ENCODE results near the gene CDIP1. TPM values are rescaled to one million over a fixed set of nuclear protein-coding genes. Genes with fewer than 3 reads are reported as not detected.
A peak's percentile ranks its signal among the peaks of the same experiment; 100 is the strongest.

Gene CDIP1
- total RNA-seq, 2 donors from 2014 or later: 21.1 to 30.6 TPM

- Histone ChIP-seq H3K36me3 (no peaks in the 10 kb centered on the region), H3K27me3 (replicated peaks; ENCODE audit: insufficient read depth) (no peaks in the 10 kb centered on the region), H3K4me1 (replicated peaks) (no peaks in the 10 kb centered on the region), H3K9me3 (no peaks in the 10 kb centered on the region), H3K4me3 (no peak overlapping the region), H3K27ac (no peak overlapping the region)
- 97% methylated on average over 8 of the region's 8 CpGs for WGBS
- intact Hi-C loops (cut with DNase I): no loop called here
- DNase-seq (ENCODE audit: low spot score): no peak
- TF ChIP-seq CTCF (IDR thresholded peaks at IDR 0.05) (no peak), POLR2AphosphoS5 (IDR thresholded peaks at IDR 0.05) (no peak), POLR2A (IDR thresholded peaks at IDR 0.05) (no peak)
Observed at GRCh38 chr16:4531811-4532210, 6.8 kb downstream of the CDIP1 start.

- Histone ChIP-seq H3K4me1 (replicated peaks) (no peaks in the 10 kb centered on the region), H3K4me3 (no peak overlapping the region), H3K27me3 (replicated peaks; ENCODE audit: insufficient read depth) (no peaks in the 10 kb centered on the region), H3K36me3 (no peaks in the 10 kb centered on the region), H3K27ac (no peak overlapping the region), H3K9me3 (no peaks in the 10 kb centered on the region)
- 39% methylated on average over 16 of the region's 16 CpGs for WGBS
- TF ChIP-seq POLR2A (IDR thresholded peaks at IDR 0.05) (no peak), CTCF (IDR thresholded peaks at IDR 0.05) (peak in 1 of 4 experiments; percentile 17), POLR2AphosphoS5 (IDR thresholded peaks at IDR 0.05) (no peak)
- intact Hi-C loops (cut with DNase I): no loop called here
- no peak for DNase-seq (ENCODE audit: low spot score)
Observed at GRCh38 chr16:4529085-4530060, 9.2 kb downstream of the CDIP1 start.

GRCh38 chr16:4525634-4526277, 12.8 kb downstream of the CDIP1 start:
- no peaks in the 10 kb centered on the region for H3K9me3 ChIP-seq
- no peaks in the 10 kb centered on the region for H3K36me3 ChIP-seq
- intact Hi-C loops (cut with DNase I): no loop called here
- H3K27me3 ChIP-seq (replicated peaks; ENCODE audit: insufficient read depth): no peaks in the 10 kb centered on the region
- no peaks in the 10 kb centered on the region for H3K4me1 ChIP-seq (replicated peaks)
- DNase-seq (ENCODE audit: low spot score): no peak
- no peak overlapping the region for H3K27ac ChIP-seq
- H3K4me3 ChIP-seq: no peak overlapping the region
- 51% methylated on average over 13 of the region's 13 CpGs for WGBS
- TF ChIP-seq CTCF (IDR thresholded peaks at IDR 0.05): no peak
- no peak for TF ChIP-seq POLR2AphosphoS5 (IDR thresholded peaks at IDR 0.05)
- no peak for TF ChIP-seq POLR2A (IDR thresholded peaks at IDR 0.05)

- Histone ChIP-seq H3K27ac (no peak overlapping the region), H3K4me1 (replicated peaks) (no peaks in the 10 kb centered on the region), H3K9me3 (no peaks in the 10 kb centered on the region), H3K36me3 (no peaks in the 10 kb centered on the region), H3K4me3 (no peak overlapping the region), H3K27me3 (replicated peaks; ENCODE audit: insufficient read depth) (no peaks in the 10 kb centered on the region)
- TF ChIP-seq CTCF (IDR thresholded peaks at IDR 0.05) (no peak), POLR2A (IDR thresholded peaks at IDR 0.05) (no peak), POLR2AphosphoS5 (IDR thresholded peaks at IDR 0.05) (no peak)
- intact Hi-C loops (cut with DNase I): no loop called here
- no peak for DNase-seq (ENCODE audit: low spot score)
- 68% methylated on average over 7 of the region's 7 CpGs for WGBS
Observed at GRCh38 chr16:4525069-4525468, 13.5 kb downstream of the CDIP1 start.

Measured in prostate gland (tissue), 2 donors.